Measurements from ENCODE around the gene MAPKAP1. TPM values are rescaled to one million over a fixed set of nuclear protein-coding genes. Genes with fewer than 3 reads are reported as not detected.

The MAPKAP1 gene
- total RNA-seq, 2 experiments from 2014 or later: 51.6 to 61.9 TPM

DNA sequence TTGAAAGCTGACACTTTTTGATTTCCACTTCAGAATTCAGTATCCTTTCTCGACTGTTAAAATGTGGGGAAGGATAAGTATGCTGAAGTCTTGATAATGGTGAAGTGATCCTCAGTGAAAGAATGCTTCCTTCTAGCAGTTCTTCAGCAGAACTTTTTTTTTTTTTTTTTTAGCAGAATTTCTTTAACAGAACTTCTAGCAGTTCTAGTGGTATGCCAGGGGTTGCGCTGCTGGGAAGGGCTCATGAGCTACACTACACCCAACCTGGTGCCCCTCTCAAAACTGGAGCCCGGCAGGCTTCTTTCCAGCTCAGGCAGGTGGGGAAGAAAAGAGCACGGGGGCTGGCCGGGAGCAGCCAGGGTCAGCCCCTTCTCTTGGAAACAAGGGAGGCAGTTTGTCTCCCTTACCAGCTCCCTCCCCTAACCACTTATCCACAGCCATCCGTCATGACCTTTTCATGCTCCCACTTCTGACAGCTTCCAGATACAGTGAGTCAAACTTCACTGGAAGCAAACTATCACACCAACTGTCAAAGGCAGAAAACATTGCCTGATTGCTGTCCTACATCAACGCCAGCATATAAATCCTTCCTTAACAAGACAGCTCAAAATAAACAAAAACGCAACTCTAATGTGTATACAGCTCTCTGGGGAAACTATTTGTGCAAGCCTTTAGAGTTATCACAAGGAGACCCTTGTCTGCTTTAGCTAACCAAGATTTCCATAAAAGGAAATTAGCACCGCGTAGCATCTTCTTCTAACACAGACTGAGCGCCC lies 233.9 kb downstream of the MAPKAP1 start:
- ChIA-PET POLR2A (no interaction called here), CTCF (interaction anchor here (0.6 to 1.2 kb wide), 2 partner anchors 19 to 23 kb away, joined by 3 to 4 read pairs; no protein-coding TSS in a partner anchor)
- intact Hi-C loops (cut with DNase I, micrococcal nuclease): no loop called here
- ATAC-seq (no peak), DNase-seq (no peak)
- Mint-ChIP-seq H3K36me3 (ENCODE audit: low read depth) (peaks cover 7% of the 10 kb centered on the region), H3K9me3 (ENCODE audit: low read depth) (no peaks in the 10 kb centered on the region), H3K4me1 (no peaks in the 10 kb centered on the region), H3K27me3 (no peaks in the 10 kb centered on the region), H3K4me3 (no peak overlapping the region), H3K27ac (no peak overlapping the region)

DNA sequence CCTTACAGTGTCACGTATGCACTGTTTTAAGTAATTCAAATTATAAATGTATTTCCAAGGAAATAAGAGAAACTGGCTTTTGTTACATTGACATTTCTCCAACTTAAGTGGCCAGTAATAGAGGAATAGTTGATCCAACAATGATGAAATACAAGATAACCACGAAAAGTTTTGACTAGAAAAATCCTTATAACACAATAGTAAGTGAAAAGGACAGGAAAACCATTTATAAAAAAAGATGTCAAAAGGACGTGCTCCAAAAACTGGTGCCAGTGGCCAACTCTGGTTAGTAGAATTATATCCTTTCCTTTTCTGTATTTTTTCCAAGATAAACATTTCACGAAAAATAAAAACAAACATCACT lies 234.5 kb downstream of the MAPKAP1 start:
- no peaks in the 10 kb centered on the region for H3K9me3 Mint-ChIP-seq (ENCODE audit: low read depth)
- no peak for ATAC-seq
- no peak overlapping the region for H3K4me3 Mint-ChIP-seq
- intact Hi-C loops (cut with DNase I, micrococcal nuclease): no loop called here
- H3K36me3 Mint-ChIP-seq (ENCODE audit: low read depth): peaks cover 2% of the 10 kb centered on the region
- no peak for DNase-seq
- no peaks in the 10 kb centered on the region for H3K4me1 Mint-ChIP-seq
- POLR2A ChIA-PET: no interaction called here
- no peak overlapping the region for H3K27ac Mint-ChIP-seq
- H3K27me3 Mint-ChIP-seq: no peaks in the 10 kb centered on the region
- CTCF ChIA-PET: interaction anchor here (0.6 kb wide), 1 partner anchor 19 kb away, joined by 3 read pairs; no protein-coding TSS in a partner anchor

DNA sequence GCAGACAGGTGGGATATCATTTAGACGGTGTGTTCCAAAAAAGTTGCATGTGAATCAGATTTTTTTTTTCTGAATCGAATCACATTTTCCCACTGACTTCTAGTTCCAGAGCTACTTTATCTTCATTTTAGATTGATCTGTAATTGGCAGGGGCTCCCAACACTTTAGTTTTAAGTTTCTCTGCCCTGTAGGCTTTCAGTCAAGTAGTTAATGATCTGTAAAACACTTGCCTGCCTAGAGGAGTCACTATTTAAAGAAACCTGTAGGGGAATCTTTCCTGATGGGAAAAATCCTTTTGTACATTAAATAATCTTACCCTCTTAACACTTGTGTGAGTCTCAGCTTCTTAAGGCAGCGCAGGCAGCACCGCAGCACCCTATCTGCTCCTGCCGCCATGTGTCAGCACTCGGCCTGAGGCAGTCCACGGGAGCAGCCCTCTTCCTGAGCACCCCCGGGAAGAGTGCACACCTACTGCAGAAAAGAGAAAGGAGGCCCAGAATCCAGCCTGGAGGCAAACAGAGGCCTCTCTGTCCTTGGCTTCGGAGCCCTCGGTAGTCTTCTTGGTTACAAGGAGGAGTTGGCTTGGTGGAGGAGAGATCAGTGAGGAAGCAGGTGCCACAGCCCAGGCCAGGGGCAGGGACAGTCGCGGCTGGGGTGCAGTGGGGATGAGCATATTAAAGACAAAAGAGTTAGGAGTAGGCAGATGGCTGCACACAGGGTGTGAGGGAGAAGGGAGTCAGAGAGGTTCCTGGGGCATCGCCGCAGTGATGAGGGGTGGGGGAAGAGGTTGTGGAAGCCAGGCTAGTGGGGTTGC lies 236.0 kb downstream of the MAPKAP1 start:
- Mint-ChIP-seq H3K9me3 (ENCODE audit: low read depth) (no peaks in the 10 kb centered on the region), H3K4me3 (no peak overlapping the region), H3K4me1 (no peaks in the 10 kb centered on the region), H3K27ac (no peak overlapping the region), H3K27me3 (no peaks in the 10 kb centered on the region), H3K36me3 (ENCODE audit: low read depth) (peaks cover 2% of the 10 kb centered on the region)
- ChIA-PET POLR2A (interaction anchor here (0.5 kb wide), 1 partner anchor 337 kb away, joined by 6 read pairs; no protein-coding TSS in a partner anchor), CTCF (interaction anchor here (0.8 kb wide), 1 partner anchor 16 kb away, joined by 3 read pairs; no protein-coding TSS in a partner anchor)
- DNase-seq: no peak
- intact Hi-C loops (cut with DNase I, micrococcal nuclease): no loop called here
- ATAC-seq: no peak

DNA sequence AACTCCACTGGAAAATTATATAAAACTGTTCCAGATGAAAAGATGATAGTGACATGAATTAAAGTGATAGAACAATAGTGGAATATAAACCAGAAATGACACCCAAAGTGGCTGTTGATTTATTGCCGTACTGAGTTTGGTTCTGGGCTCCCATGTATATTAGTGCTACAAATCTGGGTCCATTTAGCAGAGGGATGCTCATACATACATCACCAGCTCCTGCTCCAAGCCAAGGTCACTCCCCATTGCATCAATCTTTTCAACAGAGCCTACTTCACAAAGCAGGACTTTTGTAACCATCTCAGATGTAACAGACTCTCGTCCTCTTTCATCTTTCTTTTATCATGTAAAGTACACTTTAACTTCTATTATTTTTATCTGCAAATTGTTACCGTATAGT lies 236.8 kb downstream of the MAPKAP1 start:
- H3K36me3 Mint-ChIP-seq (ENCODE audit: low read depth): peaks cover 2% of the 10 kb centered on the region
- no peak overlapping the region for H3K27ac Mint-ChIP-seq
- DNase-seq: no peak
- CTCF ChIA-PET: interaction anchor here (0.8 kb wide), 1 partner anchor 16 kb away, joined by 3 read pairs; no protein-coding TSS in a partner anchor
- POLR2A ChIA-PET: interaction anchor here (0.5 kb wide), 1 partner anchor 336 kb away, joined by 6 read pairs; no protein-coding TSS in a partner anchor
- H3K4me3 Mint-ChIP-seq: no peak overlapping the region
- intact Hi-C loops (cut with DNase I, micrococcal nuclease): no loop called here
- ATAC-seq: no peak
- H3K9me3 Mint-ChIP-seq (ENCODE audit: low read depth): no peaks in the 10 kb centered on the region
- no peaks in the 10 kb centered on the region for H3K27me3 Mint-ChIP-seq
- no peaks in the 10 kb centered on the region for H3K4me1 Mint-ChIP-seq

DNA sequence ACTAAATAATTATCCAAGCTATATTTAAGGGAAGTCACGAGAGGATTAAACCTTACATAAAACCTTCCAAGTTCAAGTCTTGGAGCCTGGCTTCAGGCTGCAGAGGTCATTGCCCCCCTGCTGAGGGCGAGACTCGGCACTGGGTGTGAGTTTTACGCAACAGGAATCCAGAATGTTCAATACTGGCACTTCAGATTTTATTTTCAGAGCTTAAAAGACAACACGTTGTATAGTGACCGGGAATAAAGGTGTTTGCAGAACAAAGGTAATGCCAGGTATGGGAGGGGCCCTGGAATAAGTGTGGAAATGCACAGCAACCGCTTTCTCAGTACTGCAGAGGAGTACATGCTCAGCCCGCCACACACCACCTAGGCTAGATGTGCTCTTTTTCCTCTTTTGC lies 238.4 kb downstream of the MAPKAP1 start:
- H3K27ac Mint-ChIP-seq: no peak overlapping the region
- ChIA-PET POLR2A (no interaction called here), CTCF (interaction anchor here (1.1 kb wide), 1 partner anchor 43 kb away, joined by 3 read pairs; no protein-coding TSS in a partner anchor)
- ATAC-seq (no peak), DNase-seq (no peak)
- H3K9me3 Mint-ChIP-seq (ENCODE audit: low read depth): no peaks in the 10 kb centered on the region
- no peaks in the 10 kb centered on the region for H3K4me1 Mint-ChIP-seq
- intact Hi-C loops (cut with DNase I, micrococcal nuclease): no loop called here
- H3K4me3 Mint-ChIP-seq: no peak overlapping the region
- no peaks in the 10 kb centered on the region for H3K27me3 Mint-ChIP-seq
- peaks cover 4% of the 10 kb centered on the region for H3K36me3 Mint-ChIP-seq (ENCODE audit: low read depth)

DNA sequence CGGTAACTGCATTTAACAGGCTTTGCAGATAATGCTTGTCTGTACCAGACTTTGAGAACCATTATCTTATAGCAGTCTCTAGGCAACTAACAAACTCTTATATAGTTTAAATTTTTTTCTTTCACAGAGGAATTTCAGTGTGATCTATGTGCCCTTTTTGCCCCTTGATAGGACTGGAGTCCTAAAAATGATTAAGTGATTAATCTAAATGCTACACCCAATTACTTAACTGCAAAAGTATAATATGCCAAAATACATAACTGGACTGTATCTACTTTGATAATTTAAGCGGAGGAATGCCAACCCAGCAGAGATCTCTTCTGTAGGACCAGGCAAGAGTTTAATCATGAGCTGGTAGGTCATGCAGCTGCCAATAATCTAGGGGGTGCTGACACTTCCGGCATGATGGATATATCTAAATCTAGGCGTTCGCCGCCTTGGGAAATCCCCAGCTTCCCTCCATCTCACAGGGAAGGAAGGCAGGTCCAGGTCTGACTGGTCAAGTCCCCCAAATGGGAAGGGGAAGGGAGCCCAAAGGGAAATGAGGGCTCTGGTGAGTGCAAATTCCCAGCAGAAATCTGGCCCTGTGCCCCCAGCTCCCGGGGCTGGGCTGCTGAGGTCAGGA lies 239.8 kb downstream of the MAPKAP1 start:
- Mint-ChIP-seq H3K27ac (no peak overlapping the region), H3K4me3 (no peak overlapping the region), H3K36me3 (ENCODE audit: low read depth) (peaks cover 8% of the 10 kb centered on the region), H3K4me1 (no peaks in the 10 kb centered on the region), H3K27me3 (no peaks in the 10 kb centered on the region), H3K9me3 (ENCODE audit: low read depth) (no peaks in the 10 kb centered on the region)
- ChIA-PET CTCF (no interaction called here), POLR2A (no interaction called here)
- no peak for DNase-seq
- no peak for ATAC-seq
- intact Hi-C loops (cut with DNase I, micrococcal nuclease): no loop called here

DNA sequence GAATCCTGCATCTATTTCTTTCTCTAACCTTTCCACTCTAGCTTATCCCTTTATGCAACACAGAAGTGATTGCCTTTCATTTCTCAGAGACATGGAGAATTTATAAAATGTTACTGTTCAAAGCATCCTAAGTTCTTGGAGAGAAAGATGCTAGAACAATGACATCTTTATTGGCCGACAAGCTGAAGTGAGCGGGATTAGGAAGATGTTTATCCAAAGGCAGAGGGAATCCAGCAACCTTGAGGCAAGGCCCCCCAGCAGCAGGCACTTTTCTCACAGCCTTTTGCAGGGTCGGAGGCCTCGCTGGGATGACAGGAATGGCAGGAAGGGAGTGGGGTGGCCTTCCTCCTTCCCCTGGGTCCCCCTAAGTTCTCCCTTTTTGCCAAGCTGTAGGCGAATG lies 240.6 kb downstream of the MAPKAP1 start:
- ChIA-PET POLR2A (no interaction called here), CTCF (no interaction called here)
- H3K4me3 Mint-ChIP-seq: no peak overlapping the region
- ATAC-seq (no peak), DNase-seq (no peak)
- peaks cover 15% of the 10 kb centered on the region for H3K36me3 Mint-ChIP-seq (ENCODE audit: low read depth)
- H3K27ac Mint-ChIP-seq: no peak overlapping the region
- no peaks in the 10 kb centered on the region for H3K9me3 Mint-ChIP-seq (ENCODE audit: low read depth)
- no peaks in the 10 kb centered on the region for H3K27me3 Mint-ChIP-seq
- H3K4me1 Mint-ChIP-seq: no peaks in the 10 kb centered on the region
- intact Hi-C loops (cut with DNase I, micrococcal nuclease): no loop called here

DNA sequence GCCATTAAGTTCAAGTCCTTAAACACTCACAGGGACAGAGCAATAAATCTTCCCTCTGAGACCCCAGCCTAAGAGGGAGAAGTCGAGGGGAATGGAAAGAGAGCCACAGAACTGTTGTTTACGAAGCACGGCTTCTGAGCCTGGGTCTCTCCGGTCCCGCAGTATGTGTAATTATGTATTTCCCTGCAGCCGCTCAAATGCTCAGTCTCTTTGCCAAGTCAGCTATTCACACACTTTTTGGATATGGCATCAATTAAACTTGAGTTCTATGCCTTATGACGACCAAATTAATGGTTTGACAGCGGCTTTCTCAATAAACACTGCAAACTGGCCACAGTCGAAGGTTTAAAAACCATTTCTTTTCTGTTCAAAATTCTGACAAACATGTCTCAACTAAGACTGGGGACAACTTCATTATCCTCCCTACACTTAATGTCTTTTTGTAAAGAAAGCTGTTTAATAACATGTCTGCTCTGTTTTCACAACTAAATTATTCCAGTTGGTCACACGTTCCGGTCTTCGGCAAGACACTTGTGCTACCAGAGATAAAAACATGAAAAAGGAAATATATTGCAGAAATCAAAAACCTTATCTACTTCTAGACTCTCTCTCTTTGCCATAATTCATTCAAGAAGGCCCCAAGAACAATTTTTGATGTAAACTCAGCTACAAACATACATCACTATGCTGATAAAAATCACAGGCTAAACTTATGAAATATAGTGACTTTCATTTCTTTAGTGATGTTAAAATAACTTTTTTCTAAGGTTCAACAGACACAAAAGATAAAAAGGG lies 242.2 kb downstream of the MAPKAP1 start:
- ATAC-seq (no peak), DNase-seq (no peak)
- H3K4me3 Mint-ChIP-seq: no peak overlapping the region
- H3K9me3 Mint-ChIP-seq (ENCODE audit: low read depth): no peaks in the 10 kb centered on the region
- H3K27me3 Mint-ChIP-seq: no peaks in the 10 kb centered on the region
- POLR2A ChIA-PET: no interaction called here
- CTCF ChIA-PET: no interaction called here
- intact Hi-C loops (cut with DNase I, micrococcal nuclease): no loop called here
- H3K27ac Mint-ChIP-seq: no peak overlapping the region
- no peaks in the 10 kb centered on the region for H3K4me1 Mint-ChIP-seq
- H3K36me3 Mint-ChIP-seq (ENCODE audit: low read depth): peaks cover 30% of the 10 kb centered on the region

DNA sequence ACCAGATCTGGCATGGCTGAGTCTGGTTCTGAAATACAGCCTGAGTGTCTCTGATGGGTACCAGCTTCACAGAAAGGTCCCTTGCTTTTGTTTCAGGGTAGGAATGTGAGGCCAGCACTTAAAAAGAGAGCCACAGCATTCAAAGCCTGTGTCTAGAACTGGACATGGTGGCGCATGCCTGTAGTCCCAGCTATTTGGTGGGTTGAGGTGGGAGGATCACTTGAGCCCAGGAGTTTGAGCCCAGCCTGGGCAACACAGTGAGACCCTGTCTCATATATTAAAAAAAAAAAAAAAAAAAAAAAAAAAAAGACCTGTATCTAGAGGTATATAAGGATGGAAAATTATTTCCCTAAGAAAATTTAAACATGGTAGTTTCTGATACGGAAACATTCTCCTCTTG lies 243.1 kb downstream of the MAPKAP1 start:
- ChIA-PET CTCF (no interaction called here), POLR2A (no interaction called here)
- H3K4me3 Mint-ChIP-seq: no peak overlapping the region
- no peak for ATAC-seq
- intact Hi-C loops (cut with DNase I, micrococcal nuclease): no loop called here
- DNase-seq: no peak
- no peaks in the 10 kb centered on the region for H3K9me3 Mint-ChIP-seq (ENCODE audit: low read depth)
- peaks cover 36% of the 10 kb centered on the region for H3K36me3 Mint-ChIP-seq (ENCODE audit: low read depth)
- H3K27me3 Mint-ChIP-seq: no peaks in the 10 kb centered on the region
- no peaks in the 10 kb centered on the region for H3K4me1 Mint-ChIP-seq
- H3K27ac Mint-ChIP-seq: no peak overlapping the region

DNA sequence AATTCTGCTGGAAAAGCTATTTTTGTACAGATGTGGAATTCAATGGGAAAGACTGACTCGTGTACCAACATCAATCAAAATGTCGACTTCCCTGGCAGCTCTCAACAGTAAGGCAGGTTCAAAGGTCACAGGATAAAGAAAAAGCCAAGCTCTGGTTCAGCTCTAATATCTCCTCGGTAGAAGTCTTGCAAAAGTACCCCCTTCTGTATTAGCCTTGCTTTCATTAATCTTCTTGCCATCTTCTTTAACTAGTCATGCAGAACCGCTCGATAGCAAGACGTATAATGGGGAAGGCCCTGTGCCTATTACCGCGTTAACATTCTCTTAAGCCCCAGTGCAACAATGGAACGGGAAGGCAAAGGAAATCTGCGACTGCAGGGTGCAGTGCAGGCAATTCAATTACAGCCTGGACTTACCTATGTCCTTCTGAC lies 244.1 kb downstream of the MAPKAP1 start:
- H3K4me3 Mint-ChIP-seq: no peak overlapping the region
- ChIA-PET POLR2A (no interaction called here), CTCF (interaction anchor here (0.6 to 1.1 kb wide), 3 partner anchors 9 to 43 kb away, joined by 3 to 5 read pairs (median 3); no protein-coding TSS in a partner anchor)
- intact Hi-C loops (cut with DNase I, micrococcal nuclease): no loop called here
- ATAC-seq (no peak), DNase-seq (no peak)
- peaks cover 43% of the 10 kb centered on the region for H3K36me3 Mint-ChIP-seq (ENCODE audit: low read depth)
- no peak overlapping the region for H3K27ac Mint-ChIP-seq
- H3K4me1 Mint-ChIP-seq: no peaks in the 10 kb centered on the region
- H3K27me3 Mint-ChIP-seq: no peaks in the 10 kb centered on the region
- peaks cover 1% of the 10 kb centered on the region for H3K9me3 Mint-ChIP-seq (ENCODE audit: low read depth)

DNA sequence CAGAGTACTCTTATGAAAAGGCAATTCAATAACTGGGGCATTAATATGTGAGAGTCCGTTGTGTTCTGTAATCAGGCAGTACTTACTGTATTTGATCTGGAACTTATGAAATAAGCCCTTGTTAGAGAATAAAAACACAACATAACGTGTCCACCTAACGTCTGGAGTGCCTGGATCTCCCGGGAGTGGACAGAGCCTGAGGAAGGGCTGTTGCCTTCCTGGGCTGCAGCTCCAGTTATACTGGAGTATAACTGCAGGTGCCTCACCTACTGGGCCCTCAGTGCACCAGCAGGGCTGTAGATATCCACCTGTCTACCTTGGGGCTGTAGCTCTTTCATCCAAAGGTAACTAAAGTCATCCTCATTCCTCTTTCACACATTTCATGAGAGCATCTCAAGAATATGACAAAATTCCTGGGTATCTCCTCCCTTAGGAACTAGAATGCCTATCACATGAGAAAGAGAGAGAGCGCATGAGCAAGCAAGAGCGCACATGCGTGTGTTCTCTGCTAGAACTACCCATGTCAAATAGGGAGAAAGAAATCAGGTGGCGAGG lies 245.3 kb downstream of the MAPKAP1 start:
- Mint-ChIP-seq H3K4me1 (no peaks in the 10 kb centered on the region), H3K9me3 (ENCODE audit: low read depth) (peaks cover 5% of the 10 kb centered on the region), H3K4me3 (no peak overlapping the region), H3K27ac (no peak overlapping the region), H3K27me3 (no peaks in the 10 kb centered on the region), H3K36me3 (ENCODE audit: low read depth) (peaks cover 49% of the 10 kb centered on the region)
- DNase-seq (no peak), ATAC-seq (no peak)
- intact Hi-C loops (cut with DNase I, micrococcal nuclease): no loop called here
- CTCF ChIA-PET: interaction anchor here (1.1 kb wide), 1 partner anchor 42 kb away, joined by 5 read pairs; no protein-coding TSS in a partner anchor
- POLR2A ChIA-PET: no interaction called here

Measured in activated CD4-positive, alpha-beta T cell treated with anti-CD3 and anti-CD28 coated beads for 36 hours (primary cell).